Right renal pelvis (tissue), 4 donors: ENCODE results near the gene HYOU1. TPM values are rescaled to one million over a fixed set of nuclear protein-coding genes. Genes with fewer than 3 reads are reported as not detected.
"Not testable (repeated sequence)": the region's sequence is repeated elsewhere in the genome, so short reads cannot be mapped to it uniquely, and the experiment has no call there.

Source experiments
- DNase-seq, 4 donors: peaks; one replicate each; pipeline ENCODE4 v3.0.0-alpha.2; 2013; ENCODE audit warnings: low read depth in 4 of 4, low spot score in 3 of 4, missing footprints in 1 of 4
- polyA plus RNA-seq, 4 donors: library from polyadenylated mRNA; unstranded; fragments of 120-200 nt; gene quantifications; one replicate each; pipeline ENCODE4 v1.2.1, GENCODE V29; 2013; ENCODE audit not compliant: insufficient read length in 4 of 4

HYOU1 gene
- polyA plus RNA-seq, 4 donors, result 111 to 133 (median 122) TPM

- no peak for DNase-seq
Observed at GRCh38 chr11:119087123-119087522, 30.1 kb upstream of the HYOU1 start.

GRCh38 chr11:119085437-119085847 lies 28.4 kb upstream of the HYOU1 start:
- DNase-seq, result no peak

GRCh38 chr11:119084663-119085436 lies 27.8 kb upstream of the HYOU1 start, which contains the start of gene HMBS:
TSS of gene HMBS (plus strand) at chr11:119084881. CDS start at chr11:119085034, 153 bp downstream.
- DNase-seq, result peak; percentile 87 to 97 (median 91)

- no peak for DNase-seq
Observed at GRCh38 chr11:119081682-119082260, 24.8 kb upstream of the HYOU1 start.

GRCh38 chr11:119078675-119079420 lies 21.8 kb upstream of the HYOU1 start:
- DNase-seq, result no peak

- DNase-seq, result no peak
Observed at GRCh38 chr11:119077839-119078238, 20.8 kb upstream of the HYOU1 start.

- DNase-seq, result peak; percentile 89 to 93 (median 90)
Observed at GRCh38 chr11:119067371-119068222, 10.6 kb upstream of the HYOU1 start, which contains the start of gene VPS11. TSS of gene VPS11 (plus strand) at chr11:119067818. CDS start at chr11:119067824, 6 bp downstream.

- DNase-seq, result no peak
Observed at GRCh38 chr11:119065369-119065768, 8.4 kb upstream of the HYOU1 start.

GRCh38 chr11:119062779-119063178 lies 5.8 kb upstream of the HYOU1 start:
- no peak for DNase-seq

GRCh38 chr11:119061256-119061655 lies 4.3 kb upstream of the HYOU1 start:
- DNase-seq, result no peak

GRCh38 chr11:119059128-119059527 lies 2.1 kb upstream of the HYOU1 start:
- DNase-seq, result not testable (repeated sequence)

- DNase-seq, result no peak
Observed at GRCh38 chr11:119056421-119056999, 495 bp downstream of the HYOU1 start.

- DNase-seq, result no peak
Observed at GRCh38 chr11:119055901-119056300, 1.1 kb downstream of the HYOU1 start.

- no peak for DNase-seq
Observed at GRCh38 chr11:119054418-119054817, 2.6 kb downstream of the HYOU1 start.

- DNase-seq, result no peak
Observed at GRCh38 chr11:119052163-119052814, 4.7 kb downstream of the HYOU1 start.

GRCh38 chr11:119051440-119052162 lies 5.4 kb downstream of the HYOU1 start:
- no peak for DNase-seq

GRCh38 chr11:119049081-119049480 lies 7.9 kb downstream of the HYOU1 start:
- no peak for DNase-seq

GRCh38 chr11:119048644-119049043 lies 8.4 kb downstream of the HYOU1 start:
- no peak for DNase-seq

- no peak for DNase-seq
Observed at GRCh38 chr11:119047205-119047604, 9.8 kb downstream of the HYOU1 start.
